ENCODE data around the gene UNC13A.

UNC13A gene

DNA sequence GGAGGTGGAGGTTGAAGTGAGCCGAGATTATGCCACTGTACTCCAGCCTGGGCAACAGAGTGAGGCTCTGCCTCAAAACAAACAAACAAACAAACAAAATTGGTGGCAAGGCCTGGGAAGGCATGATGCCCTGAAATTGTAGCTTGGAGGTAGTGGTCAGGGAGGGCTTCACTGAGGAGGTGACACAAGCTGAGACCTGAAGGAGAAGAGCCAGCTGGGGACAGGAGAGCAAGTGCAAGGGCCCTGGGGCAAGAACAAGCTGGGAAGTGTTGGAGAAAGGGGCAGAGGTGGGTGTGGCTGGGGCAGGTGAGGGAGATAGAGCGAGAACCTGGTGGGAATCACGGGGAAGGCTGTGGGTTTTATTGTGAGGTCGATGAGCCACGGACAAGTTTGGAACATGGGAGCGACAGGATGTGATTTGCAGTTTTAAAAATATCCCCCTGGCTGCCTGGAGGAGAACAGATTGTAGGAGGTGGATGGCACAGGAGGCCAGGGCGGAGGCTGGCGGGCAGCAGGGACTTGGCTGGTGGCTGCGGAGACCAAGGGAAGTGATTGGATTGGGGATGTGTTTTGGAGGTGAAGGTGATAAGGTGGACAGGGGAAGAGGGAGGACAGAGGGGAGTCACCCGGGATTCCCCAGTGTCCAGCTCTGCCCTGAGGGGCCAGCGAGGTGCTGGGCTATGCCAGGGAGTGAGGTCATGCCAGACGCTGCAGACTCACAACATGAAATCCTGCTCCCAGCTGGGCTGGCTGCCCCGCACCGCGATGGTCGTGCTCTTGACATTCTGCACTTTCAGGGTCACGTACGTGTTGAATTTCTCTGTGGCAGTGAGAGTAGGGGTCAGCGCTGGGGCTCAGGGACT, 14.0 kb downstream of the UNC13A start:
- in situ Hi-C loops (cut with MboI; ENCODE audit: low sequenced_read_pairs): no loop called here

DNA sequence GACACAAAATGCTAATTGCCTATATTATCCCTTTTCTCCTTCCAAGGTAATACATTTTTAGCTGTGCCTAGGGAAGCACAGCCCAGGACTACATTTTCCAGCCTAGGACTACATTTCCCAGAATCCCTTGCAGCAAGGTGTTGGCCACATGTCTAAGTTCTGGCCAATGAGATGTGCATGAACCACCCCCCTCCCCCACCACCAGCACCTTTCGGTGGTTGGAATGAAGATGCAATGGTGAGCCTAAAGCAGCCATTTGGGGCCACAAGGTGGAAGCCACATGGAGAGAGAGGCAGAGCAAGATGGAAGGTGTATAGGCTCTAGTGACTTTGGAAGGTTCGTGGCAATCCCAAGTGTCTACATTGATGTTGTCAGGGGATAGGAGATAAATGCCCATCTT, 16.2 kb downstream of the UNC13A start:
- in situ Hi-C loops (cut with MboI; ENCODE audit: low sequenced_read_pairs): no loop called here

DNA sequence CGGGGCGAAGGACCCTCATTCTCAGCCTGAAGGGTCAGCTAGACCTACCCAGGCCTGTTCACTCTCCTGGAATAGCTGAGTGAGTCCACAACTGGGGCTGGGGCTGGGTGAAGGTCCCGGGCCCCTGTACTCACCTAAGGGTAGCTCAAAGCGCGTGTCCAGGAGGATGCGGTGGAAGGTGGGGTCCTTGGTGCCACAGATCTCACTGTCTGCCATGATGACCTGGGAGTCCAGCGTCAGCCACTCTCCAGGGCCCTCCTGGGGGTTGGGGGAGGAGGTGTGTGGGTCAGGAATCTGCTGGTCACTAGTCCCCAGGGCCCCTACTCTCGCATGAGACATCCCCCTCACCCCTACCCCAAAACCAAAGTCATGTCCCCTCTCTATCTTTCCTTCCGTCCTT, 18.7 kb downstream of the UNC13A start:
- in situ Hi-C loops (cut with MboI; ENCODE audit: low sequenced_read_pairs): no loop called here

DNA sequence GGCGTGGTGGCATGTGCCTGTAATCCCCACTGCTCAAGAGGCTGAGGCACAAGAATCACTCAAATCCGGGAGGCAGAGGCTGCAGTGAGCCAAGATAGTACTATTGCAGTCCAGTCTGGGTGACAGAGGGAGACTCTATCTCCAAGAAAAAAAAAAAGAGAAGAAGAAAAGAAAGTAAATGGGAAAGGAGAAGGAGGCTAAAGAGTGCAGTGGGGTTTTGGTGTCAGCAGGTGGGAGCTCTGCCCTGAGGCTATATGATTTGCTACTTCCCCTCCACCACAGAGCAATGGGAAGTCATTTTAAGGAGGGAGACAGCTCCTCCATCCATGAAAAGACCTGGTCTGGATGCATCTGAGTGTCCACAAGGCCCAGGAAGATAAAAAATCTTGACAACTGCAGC, 23.1 kb downstream of the UNC13A start:
- in situ Hi-C loops (cut with MboI; ENCODE audit: low sequenced_read_pairs): no loop called here

DNA sequence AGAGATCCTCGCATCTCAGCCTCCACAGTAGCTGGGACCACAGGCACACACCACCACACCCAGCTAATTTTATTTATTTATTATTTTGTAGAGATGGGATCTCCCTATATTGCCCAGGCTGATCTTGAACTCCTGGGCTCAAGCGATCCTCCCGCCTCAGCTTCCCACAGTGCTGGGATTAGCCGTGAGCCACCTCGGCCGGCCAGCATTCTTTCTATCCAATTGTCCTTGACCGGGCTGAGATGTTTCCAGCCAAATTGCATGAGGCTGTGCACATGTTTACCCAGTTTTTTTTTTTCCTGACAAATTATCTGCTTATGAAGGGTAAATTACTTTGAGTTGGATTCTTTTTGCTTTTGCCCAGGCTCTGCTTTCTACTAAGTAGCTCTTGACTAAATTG, 28.2 kb downstream of the UNC13A start:
- in situ Hi-C loops (cut with MboI; ENCODE audit: low sequenced_read_pairs): no loop called here

DNA sequence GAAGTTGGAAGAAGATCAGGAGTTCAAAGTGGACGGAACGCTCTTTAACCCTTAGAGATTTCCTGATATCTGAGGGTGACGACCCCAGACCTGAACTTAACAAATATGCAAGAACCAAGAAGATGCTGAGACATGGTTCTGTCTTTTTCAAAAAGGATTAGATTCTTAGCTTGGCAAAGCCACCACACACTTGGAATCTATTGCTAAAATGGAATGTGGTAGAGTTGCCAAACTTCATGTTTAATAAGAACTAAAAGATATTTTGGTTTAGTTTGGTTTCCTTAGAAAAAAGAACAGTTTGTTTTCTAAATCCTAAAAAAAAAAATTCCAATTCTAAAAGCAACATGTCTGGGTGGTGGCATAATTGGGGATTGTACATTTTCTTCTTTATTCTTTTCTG, 29.5 kb downstream of the UNC13A start:
- in situ Hi-C loops (cut with MboI; ENCODE audit: low sequenced_read_pairs): no loop called here

DNA sequence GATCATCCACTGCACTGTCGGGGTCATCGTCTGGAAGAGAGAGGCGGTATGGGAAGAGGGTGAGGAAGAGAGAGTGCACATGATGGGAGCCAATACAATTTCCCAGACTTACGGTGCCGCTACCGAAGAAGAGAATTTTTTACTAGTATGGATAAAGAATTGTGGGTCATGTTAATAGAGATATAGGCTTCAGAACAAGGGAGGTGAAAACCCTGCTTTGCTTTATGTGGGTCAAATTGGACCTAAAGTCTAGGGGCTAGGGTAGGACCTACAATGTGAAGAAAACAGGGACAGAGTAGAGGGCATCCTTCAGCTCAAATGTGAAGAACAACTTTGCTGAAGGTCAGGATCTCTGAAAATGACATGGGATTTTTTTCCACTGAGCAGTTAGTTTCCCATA, 29.9 kb downstream of the UNC13A start:
- in situ Hi-C loops (cut with MboI; ENCODE audit: low sequenced_read_pairs): no loop called here

DNA sequence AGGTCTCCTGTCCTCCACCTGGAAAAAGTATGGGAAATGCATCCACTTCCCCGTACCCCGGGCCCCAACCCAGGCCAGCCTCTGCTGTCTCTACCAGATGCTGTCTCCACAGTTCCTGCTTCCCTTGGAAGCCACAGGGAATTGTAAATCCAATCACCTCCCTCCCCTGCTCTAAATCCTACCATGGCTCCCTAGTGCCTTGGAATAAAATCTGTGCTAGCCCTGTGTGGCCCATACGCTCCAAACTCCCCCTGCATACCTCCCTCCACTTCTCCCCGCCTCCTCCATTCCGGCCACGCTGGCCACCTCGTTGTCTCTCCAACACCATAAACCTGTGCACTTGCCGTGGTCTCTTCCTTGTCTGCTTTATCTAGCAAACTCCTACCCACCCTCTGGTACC, 31.2 kb downstream of the UNC13A start:
- in situ Hi-C loops (cut with MboI; ENCODE audit: low sequenced_read_pairs): no loop called here

DNA sequence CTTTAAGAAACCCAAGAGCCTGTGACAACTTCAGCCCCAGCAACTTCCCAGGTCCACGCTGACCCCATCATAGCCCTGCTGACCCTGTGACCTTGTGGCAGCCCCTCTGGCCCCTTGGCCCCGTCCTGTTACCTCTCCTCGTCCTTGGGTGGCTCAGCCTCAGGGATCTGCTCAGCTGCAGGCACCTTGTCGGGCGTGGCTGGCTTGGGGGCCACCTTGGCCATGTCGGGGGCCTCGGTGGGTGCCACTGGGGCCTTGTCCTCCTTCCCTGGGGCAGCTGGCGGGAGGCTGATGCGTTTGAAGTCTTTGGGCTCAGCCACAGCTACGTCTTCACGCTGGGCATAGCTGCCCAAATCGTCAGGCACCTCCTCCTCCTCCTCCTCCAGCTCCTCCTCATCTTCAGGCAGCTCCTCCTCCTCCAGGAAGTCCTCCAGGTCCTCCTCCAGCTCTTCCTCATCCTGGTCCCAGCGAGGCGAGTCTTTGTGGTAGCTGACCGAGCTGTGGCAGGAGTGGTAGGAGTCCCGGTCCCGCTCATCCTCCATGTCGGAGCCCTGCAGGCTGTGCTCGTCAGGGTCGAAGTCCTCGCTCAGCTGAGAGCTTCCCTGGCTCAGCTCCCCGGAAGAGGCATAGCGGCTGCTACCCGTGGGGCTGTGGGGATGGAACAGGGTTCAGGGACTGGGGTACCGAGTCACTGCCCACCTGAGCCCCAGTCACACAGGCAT, 32.2 kb downstream of the UNC13A start:
- in situ Hi-C loops (cut with MboI; ENCODE audit: low sequenced_read_pairs): no loop called here

DNA sequence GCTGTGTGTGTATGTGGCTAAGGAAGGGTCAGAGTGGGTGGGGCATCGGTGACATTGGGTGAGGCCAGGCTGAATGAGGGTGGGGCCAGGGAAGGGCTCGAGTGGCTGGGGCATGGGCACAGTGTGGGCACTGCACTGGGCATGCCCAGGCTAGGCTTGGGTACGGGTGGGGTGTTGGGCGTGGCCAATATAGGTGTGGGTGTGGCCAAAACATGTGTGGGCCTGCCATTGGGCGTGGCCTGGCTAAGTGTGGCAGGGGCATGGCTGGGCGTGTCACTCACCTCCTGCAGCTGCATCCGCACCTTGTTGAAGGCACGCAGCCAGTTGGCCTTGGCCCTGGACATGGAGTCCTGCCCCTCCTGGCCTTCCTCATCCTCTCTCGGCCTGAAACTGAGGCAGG, 33.2 kb downstream of the UNC13A start:
- in situ Hi-C loops (cut with MboI; ENCODE audit: low sequenced_read_pairs): no loop called here

DNA sequence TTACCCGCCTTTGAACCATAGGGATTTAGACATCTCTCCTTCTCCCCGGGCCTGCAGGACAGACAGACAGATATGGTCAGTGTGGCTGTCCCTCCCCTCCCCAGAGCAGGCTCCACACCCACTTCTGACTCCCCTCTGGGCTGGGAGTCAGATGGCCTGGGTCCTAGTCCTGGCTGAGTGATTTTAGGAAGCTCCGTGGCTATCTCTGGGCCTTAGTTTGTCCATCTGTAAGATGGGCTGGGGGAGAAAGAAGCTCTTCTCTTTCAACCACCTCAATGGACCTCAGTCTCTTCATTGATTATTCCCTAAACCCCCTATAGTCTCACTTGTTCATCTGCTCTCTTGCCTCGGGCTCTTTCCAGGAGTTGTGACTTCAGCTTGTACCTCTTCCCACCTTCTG, 35.5 kb downstream of the UNC13A start:
- in situ Hi-C loops (cut with MboI; ENCODE audit: low sequenced_read_pairs): no loop called here

DNA sequence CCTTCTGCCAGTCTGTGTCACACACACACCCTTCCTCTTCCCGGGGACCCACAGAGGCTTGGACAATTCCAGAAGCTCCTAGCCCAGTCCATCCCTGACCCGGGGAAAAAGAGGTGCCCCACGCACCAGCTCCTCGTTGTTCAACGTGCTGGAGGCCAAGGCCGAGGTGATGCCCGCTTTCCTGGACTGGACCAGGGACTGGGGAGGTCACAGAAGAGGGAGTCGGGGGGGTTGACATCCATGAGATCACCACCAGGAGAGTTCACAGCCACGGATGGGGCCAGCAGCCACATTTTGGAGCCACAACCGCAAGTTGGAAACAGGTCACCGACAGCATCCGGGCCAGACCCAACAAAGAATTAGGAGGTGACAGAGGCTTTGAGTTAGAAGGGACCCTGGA, 39.4 kb downstream of the UNC13A start:
- in situ Hi-C loops (cut with MboI; ENCODE audit: low sequenced_read_pairs): no loop called here

DNA sequence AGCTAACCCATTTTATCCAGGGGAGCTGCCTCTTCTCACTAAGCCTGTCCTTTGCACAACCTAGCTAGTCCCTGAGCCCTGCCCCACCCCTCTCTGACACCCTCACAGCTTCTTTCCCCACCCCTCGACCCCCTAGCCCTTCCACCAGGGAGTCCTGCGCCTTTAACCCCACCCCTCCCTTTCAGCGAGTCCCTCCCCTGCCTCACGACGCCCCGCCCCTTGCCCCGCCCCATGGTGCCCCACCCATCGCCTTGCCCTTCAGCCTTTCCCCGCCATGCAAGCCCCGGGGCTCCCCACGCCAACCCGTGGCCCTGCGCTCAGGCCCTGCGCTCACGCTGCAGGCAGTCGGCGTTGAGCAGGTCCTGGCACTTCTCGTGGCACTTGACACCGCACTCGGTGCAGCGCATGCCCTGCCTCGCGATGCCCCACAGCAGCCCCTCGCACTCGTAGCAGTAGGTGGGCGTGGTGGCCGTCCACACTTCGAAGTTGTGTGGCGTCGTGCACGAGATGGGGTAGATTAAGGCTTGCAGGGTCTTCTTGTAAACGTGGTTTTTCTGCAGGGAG, 40.0 kb downstream of the UNC13A start:
- in situ Hi-C loops (cut with MboI; ENCODE audit: low sequenced_read_pairs): no loop called here

DNA sequence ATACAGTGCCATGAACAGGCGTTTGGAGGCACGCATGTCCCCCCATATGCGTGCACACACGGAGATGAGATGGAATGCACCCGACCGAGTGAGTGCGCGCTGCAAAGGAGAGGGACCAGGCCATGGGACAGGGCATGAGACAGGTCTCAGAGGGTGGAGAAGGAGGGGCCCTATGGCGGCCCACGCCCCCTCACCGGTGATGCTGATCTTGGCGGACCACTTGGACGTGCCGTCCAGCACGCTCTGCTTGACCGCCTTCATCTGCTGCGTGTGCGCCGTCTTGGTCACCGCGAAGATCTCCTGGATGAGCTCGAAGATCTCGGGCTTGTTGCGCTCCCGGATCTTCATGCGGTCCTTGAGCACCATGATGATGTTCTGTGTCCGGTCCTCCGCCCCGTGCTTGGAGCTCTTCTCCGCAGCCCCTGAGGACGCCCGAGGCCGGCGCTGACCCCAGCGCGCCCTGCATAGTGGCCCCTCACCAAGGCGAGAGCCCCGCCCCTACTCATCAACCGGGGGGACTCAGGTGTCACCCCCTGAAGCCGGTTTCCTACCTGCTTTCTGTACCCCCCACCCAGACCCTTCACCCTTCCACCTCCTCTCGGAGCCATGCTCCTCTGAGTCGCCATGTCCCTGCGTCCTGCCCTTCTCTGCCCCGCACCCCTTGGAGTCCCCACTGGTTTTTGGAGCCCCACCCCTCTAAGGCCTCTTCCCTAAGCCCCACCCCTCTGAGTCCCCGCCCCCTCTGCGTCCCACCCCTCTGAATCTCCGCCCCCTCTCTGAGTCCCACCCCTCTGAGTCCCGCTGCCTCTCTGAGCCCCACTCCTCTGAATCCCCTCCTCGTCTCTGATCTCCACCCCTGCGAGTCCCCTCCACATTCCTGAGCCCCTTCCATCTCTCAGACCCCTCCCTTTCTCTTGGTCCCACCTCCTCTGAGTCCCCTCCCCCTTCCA, 40.8 kb downstream of the UNC13A start:
- in situ Hi-C loops (cut with MboI; ENCODE audit: low sequenced_read_pairs): no loop called here

DNA sequence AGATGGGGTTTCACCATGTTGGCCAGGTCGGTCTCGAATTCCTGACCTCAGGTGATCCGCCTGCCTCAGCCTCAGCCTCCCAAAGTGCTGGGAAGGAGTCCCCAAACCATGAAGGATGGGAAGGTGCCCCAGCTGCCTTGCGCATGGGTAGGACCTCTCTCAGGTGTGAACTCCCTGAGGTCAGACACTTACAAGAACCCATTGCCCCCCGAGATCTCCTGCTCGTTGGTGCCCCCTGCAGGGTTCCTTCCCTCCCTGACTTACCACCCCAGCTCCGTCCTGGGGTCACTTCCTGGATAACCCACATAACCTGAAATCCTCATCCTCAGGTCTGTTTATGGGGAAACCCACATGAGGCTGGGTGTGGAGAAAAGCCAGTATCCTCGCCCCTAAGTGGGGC, 41.7 kb downstream of the UNC13A start:
- in situ Hi-C loops (cut with MboI; ENCODE audit: low sequenced_read_pairs): no loop called here

DNA sequence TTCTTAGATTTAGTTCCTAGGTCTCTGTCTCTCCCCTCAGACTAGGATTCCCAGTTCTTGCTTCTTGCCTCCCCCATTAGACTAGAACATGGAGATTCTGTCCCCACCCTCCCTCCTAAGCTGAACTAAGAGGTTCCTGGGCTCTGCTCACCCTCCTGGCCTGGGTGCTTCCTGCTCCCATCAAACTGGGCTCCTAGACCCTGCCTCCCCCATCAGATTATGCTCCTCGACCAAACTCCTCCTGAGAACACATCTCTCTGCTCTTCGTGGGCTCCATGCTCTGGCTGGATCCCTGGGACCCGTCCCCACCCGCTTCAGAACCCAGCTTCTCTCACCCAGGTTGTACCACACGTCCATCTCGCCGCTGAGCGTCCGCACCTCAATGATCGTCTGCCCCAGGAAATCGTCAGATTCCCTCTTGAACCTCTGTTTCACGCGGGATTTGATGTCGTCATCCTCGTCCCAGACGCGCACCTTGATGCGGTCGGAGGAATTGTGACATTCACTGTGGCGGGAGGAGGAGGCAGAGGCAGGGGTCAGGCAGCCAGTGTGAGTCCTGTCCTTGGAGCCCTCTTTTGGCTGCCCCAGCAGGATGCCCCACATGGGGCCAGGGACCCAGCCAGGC, 42.7 kb downstream of the UNC13A start:
- in situ Hi-C loops (cut with MboI; ENCODE audit: low sequenced_read_pairs): no loop called here

DNA sequence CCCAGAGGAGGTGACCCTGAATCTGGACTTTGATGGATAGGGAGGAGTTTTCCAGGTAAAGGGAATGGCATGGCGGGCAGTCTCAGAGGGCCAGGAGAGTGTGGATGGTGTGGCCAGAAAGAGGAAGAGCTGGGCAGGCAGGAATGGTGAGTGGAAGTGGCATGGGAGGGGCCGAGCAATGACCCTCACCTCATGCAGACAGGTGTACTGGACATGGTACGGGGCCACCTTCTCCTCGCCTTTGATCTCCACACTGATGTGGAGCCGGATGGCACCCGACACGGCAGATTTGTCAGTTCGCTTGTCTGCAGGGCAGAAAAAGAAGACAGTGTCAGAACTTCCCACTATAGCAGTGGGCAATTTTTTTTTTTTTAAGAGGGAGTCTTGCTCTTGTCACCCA, 45.5 kb downstream of the UNC13A start:
- in situ Hi-C loops (cut with MboI; ENCODE audit: low sequenced_read_pairs): no loop called here

DNA sequence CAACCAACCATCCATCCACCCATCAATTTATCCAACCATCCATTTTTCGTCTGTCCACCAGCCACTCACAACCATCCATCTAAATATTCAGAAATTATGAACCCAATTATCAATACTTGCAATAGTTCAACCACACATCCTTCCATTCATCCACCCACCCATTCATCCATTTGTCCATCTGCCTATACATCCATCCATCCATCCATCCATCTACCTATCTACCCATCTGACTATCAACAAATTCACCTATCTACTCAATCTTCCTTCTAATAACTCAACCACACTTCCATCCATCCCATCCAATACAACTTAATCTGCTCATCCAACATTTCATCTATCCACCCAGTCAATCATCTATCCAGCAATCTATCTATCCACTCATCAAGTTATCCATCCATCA, 46.3 kb downstream of the UNC13A start:
- in situ Hi-C loops (cut with MboI; ENCODE audit: low sequenced_read_pairs): no loop called here

DNA sequence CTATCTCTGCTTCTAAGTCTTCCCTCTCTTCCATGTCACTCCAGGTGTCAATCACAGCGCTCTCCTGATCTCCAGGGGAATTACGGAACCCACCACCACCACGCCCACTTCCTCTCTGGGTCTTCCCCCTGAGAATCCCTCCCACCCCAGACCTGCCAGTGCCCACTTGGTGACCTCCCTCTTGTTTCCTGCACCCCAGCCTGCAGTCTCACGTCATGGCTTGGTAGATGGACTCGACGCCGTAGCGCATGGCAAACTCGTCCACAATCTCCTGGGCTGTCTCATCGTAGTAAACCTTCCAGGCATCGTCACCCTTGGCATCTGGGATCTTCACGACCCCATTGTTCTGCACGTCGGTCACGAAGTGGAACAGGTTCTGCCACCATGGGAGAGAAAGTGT, 47.0 kb downstream of the UNC13A start:
- in situ Hi-C loops (cut with MboI; ENCODE audit: low sequenced_read_pairs): no loop called here

DNA sequence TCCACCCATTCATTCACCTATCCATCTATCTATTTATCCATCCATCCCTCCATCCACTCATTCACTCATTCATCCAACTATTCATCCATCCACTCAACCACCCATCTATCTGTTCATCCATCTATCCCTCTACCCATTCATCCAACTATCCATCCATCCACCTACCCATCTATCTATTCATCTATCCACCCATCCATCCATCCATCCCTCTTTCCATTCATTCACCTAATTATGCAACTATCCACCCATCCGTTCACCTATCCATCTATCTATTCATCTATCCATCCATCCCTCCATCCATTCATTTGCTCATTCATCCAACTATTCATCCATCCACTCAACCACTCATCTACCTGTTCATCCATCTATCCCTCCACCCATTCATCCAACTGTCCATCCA, 54.5 kb downstream of the UNC13A start:
- in situ Hi-C loops (cut with MboI; ENCODE audit: low sequenced_read_pairs): no loop called here

DNA sequence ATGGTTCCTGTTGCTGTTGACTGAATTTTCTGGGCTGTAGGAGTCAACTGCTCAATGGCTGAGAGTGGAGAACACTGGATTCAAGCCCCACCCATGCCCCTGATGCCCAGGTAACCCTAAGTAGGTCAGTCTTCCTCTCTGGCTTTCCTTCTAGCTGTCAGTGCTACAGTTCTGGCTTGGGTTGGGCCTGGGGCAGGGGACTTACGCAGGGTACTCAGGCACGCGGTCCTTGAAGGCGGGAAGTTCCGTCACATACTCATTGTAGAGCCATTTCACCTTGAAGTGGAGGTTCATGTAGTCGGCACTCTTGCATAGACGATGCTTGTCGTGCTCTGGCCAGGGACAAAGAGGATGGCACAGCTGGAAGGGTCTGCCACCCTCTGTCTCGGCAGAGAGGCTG, 55.6 kb downstream of the UNC13A start:
- in situ Hi-C loops (cut with MboI; ENCODE audit: low sequenced_read_pairs): no loop called here
